Kidney capillary endothelial cell (primary cell): ENCODE measurements around the gene DMAC2L.

ENCODE experiments used
- DNase-seq: peaks from one replicate; pipeline ENCODE4 v3.0.0-alpha.2; 2018; ENCODE audit warnings: low spot score

The DMAC2L gene

DNA sequence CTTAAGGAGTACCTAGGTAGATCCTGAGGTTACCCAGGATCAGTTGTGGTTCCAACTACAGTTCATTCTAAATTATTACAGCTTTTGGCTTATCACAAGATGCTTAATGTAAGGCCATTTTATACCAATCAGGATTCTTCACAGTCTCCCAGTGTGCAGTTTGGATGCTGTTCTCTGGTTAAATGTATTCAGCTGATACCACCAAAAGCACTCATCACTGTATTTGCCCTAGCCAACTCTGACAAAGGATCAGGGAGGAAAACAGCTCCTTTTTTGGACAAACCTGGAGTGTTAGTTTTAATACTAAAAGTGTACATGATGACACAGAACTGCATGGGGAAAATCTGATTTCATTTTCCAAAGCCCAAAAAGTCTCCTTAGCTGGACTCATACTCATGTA lies 19.5 kb downstream of the DMAC2L start:
- DNase-seq, result no peak

DNA sequence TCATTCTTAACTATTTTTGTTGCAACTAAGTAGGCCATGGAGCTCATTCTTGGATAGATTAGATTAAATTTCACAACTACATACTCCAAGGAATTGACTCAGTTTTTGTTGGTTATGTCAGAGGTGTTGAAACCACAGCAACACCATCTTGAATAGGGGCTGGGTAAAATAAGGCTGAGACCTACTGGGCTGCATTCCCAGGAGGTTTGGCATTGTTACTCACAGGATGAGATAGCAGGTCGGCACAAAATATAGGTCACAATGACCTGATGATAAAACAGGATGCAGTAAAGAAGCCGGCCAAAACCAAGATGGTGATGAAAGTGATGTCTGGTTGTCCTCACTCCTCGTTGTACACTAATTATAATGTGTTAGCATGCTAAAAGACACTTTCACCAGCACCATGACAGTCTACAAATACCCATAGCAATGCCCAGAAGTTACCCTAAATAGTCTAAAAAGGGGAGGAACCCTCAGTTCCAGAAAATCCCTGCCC lies 20.9 kb downstream of the DMAC2L start:
- peak; percentile 60 for DNase-seq

DNA sequence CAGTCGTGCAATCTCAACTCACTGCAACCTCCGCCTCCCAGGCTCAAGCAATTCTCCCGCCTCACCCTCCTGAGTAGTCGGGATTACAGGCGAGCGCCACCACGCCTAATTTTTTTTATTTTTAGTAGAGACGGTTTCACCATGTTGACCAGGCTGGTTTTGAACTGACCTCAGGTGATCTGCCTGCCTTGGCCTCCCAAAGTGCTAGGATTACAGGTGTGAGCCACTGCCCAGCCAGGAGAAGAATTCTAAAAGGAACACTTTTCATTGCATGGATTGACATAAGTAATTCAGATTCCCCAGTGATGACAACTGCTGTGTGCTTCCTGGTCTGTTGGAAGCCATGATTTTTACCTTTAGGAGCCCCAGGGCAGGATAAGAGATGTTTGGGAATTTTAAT lies 22.1 kb downstream of the DMAC2L start:
- DNase-seq, result no peak

DNA sequence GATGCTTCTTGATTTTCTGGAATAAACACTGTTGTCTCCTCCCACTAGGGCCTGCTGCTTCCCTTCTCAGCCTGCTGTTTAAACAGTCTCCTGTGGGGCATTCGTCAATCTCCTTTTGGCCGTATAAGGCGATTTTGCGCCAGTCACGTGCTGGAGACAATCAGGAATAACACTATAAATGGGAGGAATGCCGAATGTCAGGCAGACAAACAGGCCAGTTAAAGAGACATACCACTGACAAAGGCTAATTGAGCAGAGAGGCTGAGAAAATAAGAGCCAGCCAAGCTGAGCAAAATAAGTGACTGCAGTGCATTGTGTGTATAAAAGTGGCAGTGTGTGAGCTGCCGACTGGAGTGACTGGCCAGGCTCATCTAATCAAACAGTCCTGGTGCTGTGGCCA lies 23.3 kb downstream of the DMAC2L start:
- DNase-seq, result peak; percentile 55

DNA sequence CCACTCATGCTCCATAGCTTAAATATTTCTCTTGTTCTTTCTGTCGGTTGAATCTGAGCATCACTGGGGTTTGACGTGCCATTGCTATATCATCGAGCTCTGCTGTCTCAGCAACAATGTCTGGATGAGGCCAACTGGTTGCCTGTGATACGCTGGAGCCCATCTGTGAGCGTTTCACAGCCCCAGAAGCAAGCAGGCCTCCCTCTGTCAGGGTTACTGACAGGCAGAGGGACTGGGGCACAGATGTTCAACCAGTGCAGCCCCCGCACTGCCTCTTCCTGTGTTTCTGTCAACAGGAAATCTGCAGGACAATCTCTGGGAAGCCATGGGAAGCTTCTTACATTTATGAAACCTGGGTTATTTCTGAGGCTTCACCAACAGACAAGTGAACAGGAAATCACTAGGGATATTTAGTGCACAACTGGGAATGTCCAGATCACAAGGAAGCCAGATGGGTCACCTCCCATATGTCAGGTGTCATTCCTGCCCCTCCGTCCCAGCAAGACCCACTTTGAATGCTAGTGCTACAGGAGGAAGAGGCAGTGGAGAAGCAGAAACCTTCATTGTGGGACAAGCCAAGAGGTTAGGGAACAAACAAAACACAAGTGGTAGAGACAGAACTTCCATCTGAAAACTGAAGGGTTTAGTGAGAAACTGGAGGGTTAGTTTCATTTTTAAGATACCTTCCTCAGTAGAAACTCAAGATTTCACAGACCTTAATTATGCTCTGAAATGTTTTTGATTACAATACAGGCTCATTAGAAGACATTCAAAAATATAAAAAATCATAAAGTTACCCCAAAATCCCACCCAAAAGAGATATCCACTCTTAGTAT lies 24.1 kb downstream of the DMAC2L start:
- peak; percentile 80 for DNase-seq

DNA sequence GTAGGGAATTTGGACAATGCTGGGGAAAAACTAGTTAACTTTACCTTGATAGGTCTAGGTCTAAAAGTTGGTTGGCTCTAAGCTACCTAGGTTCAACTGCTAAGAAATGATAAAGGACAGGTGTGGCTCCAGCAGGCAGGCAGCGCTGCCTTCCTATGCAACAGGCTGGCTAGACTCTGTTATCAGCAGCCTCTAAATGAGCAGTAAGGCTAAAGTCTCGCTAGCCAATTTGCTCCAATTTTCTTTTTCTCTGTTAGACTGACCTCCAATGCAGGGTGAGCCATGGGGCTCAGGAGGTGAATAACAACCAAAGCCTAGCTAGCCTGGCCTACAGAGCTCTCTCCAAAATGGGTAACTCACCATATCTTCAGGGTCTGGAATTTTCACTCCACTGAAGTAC lies 26.5 kb downstream of the DMAC2L start:
- DNase-seq, result no peak

DNA sequence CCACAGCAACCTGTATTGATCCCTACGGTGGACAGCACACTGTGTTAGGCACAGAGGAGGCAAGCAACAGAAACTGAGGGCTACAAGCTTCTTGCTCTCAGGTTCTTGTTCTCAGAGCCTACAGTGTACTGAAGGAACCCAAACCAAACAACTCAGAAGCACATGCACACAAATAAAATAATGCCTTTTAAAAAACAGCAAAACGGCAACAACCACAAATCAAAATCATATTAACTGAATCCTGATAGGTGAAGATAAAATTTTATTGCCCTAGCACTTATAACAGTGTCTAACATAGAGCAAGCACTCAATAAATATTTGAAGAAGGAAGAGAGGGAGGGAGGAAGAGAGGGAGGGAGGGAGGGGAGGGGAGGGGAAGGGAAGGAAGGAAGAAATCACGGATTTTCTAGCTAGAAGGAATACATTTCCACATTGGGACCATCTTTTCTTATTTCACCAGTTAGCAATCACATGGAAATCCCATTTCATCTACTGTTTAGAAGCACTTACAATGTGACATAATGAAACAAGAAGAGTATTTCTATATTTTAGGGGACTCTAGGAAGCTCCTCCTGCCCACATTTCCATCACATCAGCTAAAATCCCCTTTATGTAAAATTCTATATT lies 27.2 kb downstream of the DMAC2L start:
- DNase-seq, result no peak

DNA sequence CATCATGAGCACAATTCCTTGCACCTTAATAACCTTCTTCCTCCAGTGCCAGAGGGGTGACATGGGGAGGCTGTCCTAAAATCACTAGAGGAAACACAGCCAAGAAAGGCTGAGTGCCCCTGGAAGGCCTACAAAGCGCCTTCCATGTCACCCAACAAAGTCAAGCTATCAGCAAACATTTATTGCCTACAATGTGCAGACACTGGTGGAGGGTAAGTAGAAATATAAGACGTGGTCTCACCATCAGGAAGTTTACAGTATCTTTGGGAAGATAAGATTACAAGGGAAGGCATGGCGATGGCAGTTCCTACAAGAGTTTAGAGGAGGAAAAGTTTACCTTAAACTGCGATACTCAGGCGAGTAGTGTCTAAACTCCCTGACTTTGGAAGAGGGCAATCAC lies 27.9 kb downstream of the DMAC2L start:
- no peak for DNase-seq

DNA sequence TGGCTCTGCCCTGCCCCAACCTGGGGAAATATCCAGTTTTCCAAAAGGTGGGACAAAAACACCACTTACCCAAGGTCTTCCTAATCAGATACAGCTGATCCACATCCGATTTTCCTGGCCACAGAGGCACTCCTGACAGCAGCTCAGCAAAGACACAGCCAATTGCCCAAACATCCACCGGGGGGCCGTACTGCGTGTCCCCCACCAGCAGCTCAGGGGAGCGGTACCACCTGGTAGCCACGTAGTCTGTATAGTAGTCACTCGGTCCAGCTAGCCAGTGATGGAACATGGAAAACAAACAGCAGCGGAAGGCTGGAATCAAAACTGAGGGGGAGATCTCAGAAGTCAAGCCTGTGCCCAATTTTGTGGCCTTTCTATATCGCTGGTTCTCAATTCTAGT lies 28.8 kb downstream of the DMAC2L start:
- no peak for DNase-seq

DNA sequence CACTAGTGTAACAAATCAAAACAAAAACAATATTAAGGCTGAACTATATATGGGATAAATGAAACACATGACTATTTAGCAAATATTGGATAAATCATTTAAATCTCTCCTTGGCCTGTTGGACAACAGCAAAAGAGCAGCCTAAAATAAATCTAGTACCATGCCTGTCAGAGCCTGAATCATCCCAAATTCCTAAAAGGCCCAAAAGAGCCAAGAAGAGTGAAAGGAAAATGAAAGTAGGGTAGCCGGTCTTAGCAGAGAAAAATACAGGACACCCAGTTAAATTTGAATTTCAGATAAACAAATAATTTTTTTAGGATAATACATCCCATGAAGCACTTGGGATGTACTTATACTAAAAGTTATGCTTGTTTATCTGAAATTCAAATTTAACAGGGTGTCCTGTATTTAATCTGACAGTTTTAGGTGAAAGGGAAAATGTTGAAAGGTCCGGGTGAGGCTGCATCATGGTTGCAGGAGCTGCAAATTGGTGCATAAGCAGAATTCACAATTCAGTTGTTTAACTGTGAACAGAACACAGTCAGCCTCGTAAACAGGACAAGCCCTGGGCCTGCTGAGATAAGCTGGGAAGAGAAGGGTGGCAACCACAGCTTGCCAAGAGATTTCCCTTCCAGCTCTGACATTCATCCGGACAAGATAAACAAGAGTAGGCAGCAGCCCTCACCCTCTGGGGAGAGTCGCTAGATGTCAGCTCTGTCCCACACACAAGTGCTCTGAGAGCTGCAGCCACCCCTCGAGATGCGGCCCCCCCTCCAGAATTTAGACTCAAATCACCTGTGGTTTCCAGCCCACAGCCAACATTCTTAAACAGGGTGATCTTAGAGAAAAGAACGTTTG lies 30.3 kb downstream of the DMAC2L start:
- DNase-seq, result no peak

DNA sequence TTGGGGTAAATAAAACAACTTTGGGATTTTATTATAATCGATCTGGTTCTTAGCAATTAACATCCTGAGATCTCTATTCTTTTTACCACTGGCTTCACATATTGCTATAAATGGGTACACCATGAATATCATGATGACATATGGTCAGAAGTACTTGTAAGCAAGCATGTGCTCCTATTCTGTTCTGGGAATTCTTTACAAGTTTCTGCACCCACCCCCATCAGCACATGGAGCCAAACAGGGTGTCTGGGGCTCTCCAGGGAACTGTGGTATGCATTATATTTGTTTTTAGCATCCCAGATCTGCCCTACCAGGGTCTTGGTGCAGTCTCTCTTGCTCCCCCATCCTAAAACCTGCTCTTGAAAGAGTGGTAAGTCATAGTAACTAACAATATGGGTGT lies 31.3 kb downstream of the DMAC2L start:
- no peak for DNase-seq

DNA sequence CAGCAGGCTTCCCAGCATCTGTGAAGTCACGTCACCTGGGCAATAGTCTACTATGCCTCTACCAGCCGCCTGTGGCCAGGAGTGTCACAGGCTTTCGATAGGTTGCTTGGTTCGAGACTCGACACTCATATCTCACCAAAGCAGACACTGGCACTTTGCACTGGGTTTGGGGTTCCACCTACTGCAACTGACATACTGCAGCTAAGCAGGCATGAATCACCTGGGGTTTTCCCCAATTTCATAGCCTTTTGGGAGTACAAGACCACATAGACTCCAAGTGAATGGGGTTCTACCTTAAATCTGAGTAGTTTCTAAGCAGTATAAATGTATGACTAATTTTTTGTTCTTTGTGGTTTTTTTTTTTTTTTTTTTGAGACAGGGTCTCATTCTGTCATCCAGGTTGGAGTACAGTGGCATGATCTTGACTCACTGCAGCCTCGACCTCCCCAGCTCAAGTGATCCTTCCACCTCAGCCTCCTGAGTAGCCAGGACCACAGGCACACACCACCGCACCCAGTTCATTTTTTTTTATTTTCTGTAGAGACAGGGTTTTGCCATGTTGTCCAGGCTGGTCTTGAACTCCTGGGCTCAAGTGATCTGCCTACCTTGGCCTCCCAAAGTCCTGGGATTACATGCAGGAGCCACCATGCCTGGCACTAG lies 32.1 kb downstream of the DMAC2L start:
- DNase-seq, result no peak

DNA sequence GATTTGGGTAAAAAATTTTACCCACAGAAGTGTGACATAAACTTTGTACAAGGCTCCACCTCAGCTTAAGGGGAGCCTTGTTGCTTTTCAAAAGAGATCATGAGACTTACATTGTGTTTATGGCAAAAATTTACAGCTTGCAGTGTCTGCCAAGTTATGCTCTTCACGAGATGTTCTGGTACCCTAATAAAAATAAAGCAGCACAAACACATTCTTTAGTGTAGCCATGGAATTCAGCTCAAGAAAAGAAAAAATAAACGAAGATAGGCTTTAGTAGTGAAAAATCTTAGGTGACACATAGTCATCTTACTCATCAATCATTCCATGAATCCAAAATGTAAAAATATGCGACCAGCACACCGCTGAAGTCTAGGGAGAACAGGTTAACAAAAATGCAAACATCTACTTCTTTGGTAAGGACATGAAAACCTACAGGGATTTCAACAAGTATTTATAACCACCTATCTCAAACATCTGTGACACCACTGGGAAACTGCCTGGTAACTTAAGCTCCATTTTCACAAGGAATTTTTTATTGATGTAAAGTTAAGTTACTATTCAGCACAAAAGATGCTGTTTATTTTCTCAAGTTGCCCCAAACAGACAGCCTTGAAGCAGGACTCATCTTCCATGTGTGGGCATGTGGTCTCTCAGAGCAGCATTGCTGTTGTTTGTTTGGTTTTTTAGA lies 32.9 kb downstream of the DMAC2L start:
- DNase-seq, result no peak

DNA sequence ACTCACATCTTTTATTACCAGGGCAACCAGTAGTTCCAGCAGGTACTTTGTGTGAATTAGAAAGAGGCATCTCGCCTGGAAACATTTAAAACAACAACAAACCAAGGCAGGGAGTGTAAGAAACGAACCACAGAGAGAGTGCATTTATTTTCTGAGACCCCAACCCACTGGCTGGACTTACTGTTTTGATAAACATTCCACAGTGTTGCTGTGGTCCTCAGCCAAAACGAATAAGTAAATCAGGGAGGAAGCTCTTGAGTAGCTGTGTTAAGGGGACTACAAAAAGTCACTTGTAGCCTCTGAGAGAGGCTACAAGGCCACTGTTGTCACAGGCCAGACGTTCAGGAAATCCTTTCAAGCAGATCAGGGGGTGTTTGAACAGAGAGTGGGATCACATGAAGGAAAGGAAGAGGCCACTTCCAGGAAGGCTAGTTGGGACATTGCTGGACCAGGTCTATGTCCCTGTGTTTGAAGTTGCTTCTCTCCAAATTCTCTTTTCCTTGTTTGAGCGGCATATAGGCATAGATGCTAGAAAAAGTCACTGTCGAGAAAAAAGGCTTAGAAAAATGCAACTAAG lies 33.8 kb downstream of the DMAC2L start:
- no peak for DNase-seq

DNA sequence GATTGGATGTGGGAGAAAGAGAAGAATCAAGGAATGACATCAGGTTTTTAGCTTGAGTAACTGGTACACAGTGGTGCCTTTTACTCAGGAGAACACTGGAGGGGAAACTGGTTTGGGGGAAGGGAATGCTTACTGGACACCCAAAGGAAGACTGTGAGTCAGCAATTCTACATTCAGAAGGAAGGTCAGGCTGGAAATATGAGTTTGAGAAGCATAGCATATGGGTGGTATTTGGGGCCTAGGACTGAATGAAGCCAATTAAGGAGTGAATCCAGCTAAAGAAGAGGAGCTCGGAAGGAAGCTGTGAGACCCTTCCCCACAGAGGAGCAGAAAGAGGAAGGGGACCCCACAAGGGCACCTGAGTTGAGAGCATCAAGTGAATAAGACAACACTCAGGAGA lies 35.4 kb downstream of the DMAC2L start:
- DNase-seq, result peak; percentile 33

DNA sequence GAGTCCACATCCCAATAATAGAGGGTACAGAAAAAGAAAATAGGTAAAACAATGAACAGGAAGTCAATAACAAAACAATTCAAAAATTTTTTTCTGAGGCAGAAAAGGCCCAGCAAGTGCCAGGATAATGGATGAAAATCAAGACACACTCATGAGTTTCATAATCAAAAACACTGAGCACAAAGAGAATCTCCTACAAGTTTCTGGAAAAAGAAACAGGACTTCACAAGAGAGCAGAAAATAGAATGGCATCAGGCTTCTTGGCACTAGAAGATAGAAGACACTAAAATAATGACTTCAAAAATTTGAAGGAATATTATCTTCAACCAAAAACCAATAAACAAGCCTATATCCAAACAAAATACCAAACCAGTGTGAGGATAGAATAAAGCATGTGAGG lies 36.8 kb downstream of the DMAC2L start:
- no peak for DNase-seq

DNA sequence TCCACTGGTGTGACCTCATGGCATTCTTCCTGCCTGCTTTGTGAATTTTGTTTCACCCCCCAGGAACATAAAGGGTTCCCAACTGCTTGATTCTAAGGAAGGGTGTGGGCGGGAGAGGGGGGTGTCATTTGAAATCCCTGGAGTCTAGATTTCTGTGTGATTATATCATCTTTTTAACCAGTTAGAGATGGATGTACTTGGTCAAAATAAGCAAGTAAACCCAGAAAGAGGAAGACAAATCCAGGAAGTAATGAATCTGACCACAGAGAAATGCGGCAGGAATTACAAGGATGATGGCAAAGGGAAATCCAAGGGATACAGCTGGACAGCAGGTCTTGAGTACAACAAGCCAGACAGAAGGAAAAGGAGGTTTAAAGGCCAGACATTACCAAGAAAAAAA lies 38.9 kb downstream of the DMAC2L start:
- DNase-seq, result no peak

DNA sequence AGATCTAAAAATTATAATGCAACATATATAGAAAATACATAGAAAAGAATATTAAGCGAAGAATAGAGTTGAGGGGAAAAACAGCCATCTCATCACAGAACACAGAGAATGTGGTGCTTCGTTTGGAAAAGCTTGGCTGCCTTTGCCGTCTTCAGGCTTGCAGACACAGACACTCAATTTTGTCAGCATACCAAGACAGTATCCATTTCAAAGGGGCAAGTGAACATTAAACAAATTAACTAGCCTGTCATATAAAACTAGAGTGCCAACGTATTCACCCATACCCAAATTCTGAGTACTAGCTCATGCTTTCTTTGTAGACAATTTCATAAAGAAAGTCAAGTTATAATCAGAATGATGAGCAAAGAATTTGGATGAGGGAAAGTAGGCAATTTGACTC lies 40.5 kb downstream of the DMAC2L start:
- no peak for DNase-seq

DNA sequence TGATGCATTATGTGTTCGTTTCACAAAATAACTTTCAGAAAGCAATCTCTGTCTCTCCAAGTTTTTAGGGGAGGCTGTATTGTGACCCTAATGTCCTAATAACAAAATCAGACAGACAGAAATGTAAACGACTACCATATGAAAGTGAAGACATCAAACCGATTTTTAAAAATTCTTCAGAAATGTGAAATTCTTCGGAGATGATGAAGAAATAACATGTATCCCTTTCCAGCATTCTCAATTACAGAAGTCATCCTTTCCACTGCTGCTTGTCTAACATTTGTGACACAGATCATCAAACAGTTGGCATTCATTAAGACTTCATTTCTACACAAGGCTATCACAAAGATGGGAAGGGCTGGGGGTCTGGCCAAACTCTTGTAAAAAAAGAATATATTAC lies 41.0 kb downstream of the DMAC2L start:
- DNase-seq, result no peak

DNA sequence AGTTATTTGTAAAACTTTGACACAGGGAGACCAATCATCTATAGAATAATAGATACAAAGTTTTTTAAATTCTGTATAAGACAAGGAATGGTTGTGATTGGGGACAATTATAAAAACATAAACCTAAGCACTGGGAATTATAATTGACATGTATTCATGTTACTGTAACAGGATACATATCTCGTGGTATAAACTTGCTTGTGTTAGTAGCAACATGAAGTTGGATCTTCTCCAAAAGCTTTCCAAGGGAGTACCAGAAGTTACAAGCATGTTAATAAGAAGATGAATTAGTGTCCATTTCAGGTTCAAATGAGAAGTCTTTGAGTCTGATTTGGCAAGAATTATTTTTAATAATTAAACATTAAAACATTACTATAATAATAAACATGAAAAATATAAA lies 42.4 kb downstream of the DMAC2L start:
- no peak for DNase-seq

DNA sequence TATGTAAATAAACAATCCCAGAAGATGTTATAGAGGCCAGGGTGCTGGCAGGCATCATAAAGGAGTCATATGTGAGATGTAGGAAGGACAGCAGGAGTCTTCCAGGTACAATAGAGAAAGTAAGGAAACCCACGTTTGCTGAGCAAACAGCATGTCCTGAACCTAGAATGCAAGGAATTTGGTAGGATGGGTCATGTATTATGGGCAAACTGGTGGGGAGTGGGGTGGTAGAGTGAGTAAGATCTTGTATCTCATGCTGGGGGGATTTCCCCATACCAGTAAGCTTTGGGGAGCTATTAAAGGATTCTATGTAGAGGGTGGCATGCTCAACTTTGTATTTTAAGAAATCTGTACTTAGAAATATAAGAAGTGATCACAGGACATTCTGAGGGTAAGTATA lies 43.6 kb downstream of the DMAC2L start:
- no peak for DNase-seq
